DND-41 (cell line): ENCODE measurements around the gene ESYT2.
"Not testable (repeated sequence)": the region's sequence is repeated elsewhere in the genome, so short reads cannot be mapped to it uniquely, and the experiment has no call there.

Experiments used
- CTCF ChIP-seq: IDR thresholded peaks from 2 replicates; pipeline ENCODE4 v1.5.1; 2012; ENCODE audit warnings: borderline replicate concordance, low read length, moderate library complexity, mild to moderate bottlenecking; ENCODE audit not compliant: poor library complexity, severe bottlenecking; ENCODE audit errors: extremely low read depth
- EZH2 ChIP-seq: IDR thresholded peaks from 3 replicates; pipeline ENCODE4 v1.6.1; 2012; ENCODE audit warnings: borderline replicate concordance, low read depth, mild to moderate bottlenecking, moderate library complexity, low read length, inconsistent platforms; ENCODE audit not compliant: severe bottlenecking

- not testable (repeated sequence) for TF ChIP-seq CTCF, EZH2
Observed at GRCh38 chr7:158878151-158879079, 49.1 kb upstream of the ESYT2 start.
